HG02678 (cell line): Measurements from ENCODE around the gene FAM151B.
"Not testable (repeated sequence)": the region's sequence is repeated elsewhere in the genome, so short reads cannot be mapped to it uniquely, and the experiment has no call there.

Experiments
- ATAC-seq: cut with Tn5 transposase; IDR thresholded peaks from one replicate; pipeline ENCODE4 v1.9.1; 2021; ENCODE audit warnings: mild to moderate bottlenecking, moderate library complexity; ENCODE audit not compliant: unreplicated experiment

Gene FAM151B, protein sequence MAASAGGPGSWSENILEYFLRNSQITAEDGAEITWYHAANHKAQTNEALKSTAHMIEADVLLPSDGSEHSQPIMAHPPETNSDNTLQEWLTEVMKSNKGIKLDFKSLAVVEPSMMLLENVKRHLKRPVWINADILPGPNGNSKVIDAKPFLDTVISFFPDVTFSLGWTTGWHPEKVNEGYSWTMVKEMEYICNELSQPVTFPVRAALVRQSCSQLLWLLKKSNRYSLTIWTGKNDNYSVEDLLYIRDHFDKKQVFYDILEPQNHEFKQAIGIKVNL

GRCh38 chr5:80487829-80488721, at the start of gene FAM151B:
TSS of gene FAM151B (plus strand) at chr5:80488100. CDS start at chr5:80488124, 24 bp downstream.
- peak; percentile 94 for ATAC-seq

DNA sequence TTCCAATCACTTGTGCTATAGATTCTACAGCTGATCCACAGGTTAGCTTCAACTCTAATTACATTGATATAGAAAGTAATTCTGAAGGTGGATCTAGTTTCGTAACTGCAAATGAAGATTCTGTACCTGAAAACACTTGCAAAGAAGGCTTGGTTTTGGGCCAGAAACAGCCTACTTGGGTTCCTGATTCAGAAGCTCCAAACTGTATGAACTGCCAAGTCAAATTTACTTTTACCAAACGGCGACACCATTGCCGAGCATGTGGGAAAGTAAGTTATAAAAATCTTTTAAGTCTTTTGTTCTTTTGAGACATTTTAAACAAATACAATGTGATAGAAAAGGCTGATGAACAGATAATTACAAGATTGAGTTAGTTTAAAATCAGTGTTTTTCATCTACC, 49.2 kb upstream of the FAM151B start:
- no peak for ATAC-seq

GRCh38 chr5:80439213-80439612, 48.7 kb upstream of the FAM151B start:
- no peak for ATAC-seq

GRCh38 chr5:80442742-80443141, 45.2 kb upstream of the FAM151B start:
- no peak for ATAC-seq

DNA sequence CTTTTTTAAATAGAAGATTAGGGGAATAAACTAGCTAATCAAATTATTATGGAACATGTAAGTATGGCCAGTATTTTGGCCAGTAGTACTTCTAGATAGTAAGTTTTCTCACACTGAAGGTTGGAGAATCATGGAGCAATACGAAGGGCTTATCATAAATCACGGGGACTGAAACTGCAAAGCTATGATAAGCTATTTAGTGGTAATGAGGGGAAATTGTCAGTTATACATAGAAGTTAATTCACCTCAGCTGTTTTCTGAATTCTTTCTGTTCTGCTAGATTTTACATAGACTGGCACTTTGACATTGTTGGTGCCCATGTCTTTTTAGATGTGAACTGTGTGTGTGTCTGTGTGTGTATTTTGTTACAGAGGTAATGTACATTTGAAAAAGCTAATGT, 34.5 kb upstream of the FAM151B start:
- ATAC-seq = no peak

GRCh38 chr5:80463269-80463668, 24.6 kb upstream of the FAM151B start:
- no peak for ATAC-seq

DNA sequence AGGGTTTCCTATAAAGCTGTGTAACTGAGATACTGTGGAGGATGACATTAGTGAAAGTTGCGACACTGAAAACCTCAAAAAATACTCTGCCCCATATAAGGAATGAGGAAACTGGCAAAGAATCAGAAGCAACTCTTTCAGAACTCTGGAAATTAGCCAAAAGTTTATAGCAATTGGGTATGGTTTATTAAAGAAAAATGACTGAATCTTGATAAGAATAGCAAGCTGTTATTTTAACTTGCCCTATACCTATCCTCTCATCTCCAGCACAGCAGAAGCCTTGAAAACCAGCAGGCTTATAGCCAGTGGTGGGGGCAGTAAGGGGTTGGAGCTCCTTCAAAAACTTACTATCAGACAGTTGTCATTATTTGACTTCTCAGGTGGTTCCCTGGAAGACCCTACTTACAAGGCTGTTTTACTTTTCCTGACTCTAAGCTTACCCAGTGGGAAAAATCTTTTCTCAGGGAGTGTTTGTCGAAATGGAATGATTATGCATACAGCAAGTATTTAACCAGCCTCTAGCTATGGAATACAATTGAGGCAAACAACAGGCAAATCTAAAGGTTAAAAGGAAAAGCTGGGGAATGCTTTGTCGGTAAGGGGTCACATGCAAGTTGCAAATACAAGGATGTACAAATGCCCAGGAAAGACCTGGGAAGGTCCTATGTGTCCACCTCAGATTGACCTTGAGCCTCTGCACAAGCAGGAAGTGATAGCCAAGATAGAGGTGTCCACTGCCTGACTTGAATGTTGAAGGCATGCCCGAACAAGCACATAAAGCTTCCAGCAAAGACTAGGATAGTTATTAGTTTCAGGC, 21.0 kb upstream of the FAM151B start:
- no peak for ATAC-seq

- ATAC-seq = no peak
These were observed 19.8 kb upstream of the FAM151B start for GRCh38 chr5:80468131-80468530.

DNA sequence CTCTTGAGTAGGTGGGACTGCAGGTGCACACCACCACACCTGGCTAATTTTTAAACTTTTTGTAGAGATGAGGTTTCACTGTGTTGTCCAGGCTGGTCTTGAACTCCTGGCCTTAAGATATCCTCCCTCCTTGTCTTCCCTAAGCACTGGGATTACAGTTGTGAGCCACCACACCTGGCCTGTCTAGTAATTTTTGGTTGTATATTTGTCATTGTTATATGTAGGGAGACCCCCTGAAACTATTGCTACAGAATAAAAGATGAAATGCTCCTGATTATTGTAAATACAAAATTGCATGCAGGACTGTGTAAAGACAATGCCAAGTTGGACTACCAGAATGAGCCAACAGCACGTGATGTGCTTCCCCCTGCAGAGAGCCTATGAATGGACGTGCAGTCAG, 17.3 kb upstream of the FAM151B start:
- ATAC-seq = not testable (repeated sequence)

- no peak for ATAC-seq
These were observed 13.0 kb upstream of the FAM151B start for GRCh38 chr5:80474929-80475328.

- no peak for ATAC-seq
These were observed 8.2 kb upstream of the FAM151B start for GRCh38 chr5:80479713-80480112.

- ATAC-seq = no peak
These were observed 7.5 kb upstream of the FAM151B start for GRCh38 chr5:80480354-80480753.

GRCh38 chr5:80481019-80481893, 6.6 kb upstream of the FAM151B start:
- ATAC-seq = peak; percentile 51

- ATAC-seq = no peak
These were observed 5.3 kb upstream of the FAM151B start for GRCh38 chr5:80482578-80482977.

- no peak for ATAC-seq
These were observed 4.2 kb upstream of the FAM151B start for GRCh38 chr5:80483636-80484232.

GRCh38 chr5:80487444-80487828, 464 bp upstream of the FAM151B start:
- no peak for ATAC-seq

DNA sequence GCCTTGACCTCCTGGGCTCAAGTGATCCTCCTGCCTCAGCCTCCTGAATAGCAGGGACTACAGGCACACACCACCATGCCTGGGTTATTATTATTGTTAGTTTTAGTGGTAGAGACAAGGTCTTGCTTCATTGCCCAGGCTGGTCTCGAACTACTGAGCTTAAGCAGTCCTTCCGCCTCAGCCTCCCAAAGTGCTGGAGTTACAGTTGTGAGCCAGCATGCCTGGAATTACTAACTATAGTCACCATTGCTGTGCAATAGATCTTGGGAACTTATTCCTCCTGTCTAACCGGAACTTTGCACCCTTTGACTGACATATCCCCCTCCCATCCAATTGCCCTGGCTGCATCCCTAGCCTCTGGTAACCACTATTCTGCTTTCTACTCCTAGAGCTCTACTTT, 3.4 kb downstream of the FAM151B start:
- ATAC-seq = no peak

GRCh38 chr5:80492741-80493140, 4.8 kb downstream of the FAM151B start:
- no peak for ATAC-seq

- ATAC-seq = not testable (repeated sequence)
These were observed 5.5 kb downstream of the FAM151B start for GRCh38 chr5:80493443-80493842.

DNA sequence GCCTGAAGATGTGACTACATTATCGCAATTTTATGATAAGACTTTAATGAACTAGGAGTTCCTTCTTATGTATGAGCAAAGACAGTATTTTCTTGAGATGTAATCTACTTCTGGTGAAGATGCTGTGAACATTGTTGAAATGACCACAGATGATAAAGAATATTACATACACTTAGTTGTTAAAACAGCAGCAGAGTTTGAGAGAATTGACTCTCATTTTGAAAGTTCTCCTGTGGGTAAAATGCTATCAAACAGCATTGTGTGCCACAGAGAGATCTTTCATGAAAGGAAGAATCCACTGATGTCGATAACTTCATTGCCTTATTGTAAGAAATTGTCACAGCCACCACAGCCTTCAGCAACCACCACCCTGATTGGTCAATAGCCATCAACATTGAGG, 8.0 kb downstream of the FAM151B start:
- no peak for ATAC-seq
